GM19467 (cell line): Measurements from ENCODE around the gene WWP2.
"Not testable (repeated sequence)": the region's sequence is repeated elsewhere in the genome, so short reads cannot be mapped to it uniquely, and the experiment has no call there.

Experiments
- ATAC-seq: cut with Tn5 transposase; IDR thresholded peaks from one replicate; pipeline ENCODE4 v1.9.1; 2021; ENCODE audit warnings: mild to moderate bottlenecking, moderate library complexity; ENCODE audit not compliant: unreplicated experiment

Gene WWP2

DNA sequence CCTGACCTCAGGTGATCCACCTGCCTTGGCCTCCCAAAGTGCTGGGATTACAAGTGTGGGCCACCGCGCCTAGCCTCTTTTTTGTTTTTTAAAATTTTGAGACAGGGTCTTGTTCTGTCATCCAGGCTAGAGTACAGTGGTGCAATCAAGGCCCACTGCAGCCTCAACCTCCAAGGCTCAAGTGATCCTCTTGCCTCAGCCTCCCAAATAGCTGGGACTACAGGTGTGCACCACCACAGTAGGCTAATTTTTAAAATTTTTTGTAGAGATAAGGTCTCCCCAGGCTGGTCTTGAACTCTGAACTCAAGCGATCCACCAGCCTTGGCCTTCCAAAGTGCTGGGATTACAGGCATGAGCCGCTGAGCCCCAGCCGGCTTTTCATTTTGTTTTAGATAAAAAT is 92.6 kb downstream of the WWP2 start:
- ATAC-seq = not testable (repeated sequence)

DNA sequence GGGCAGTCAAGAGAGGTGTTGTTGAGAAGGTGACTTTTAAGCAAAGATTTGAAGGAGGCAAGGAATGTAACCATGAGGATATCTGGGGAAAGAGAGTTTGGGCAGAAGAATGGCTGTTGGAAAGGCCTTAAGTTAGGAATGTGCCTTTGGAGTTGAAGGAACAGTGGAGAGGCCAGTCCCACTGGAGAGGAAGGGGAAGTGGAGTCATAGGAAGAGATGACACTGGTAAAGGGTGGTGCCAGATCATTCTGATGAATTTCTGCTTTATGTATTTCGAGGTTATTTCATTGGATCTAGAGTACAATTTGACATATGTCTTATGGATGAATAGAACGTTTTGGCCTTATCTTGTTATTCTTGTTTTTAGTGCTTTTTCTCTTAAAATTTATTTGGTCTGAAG is 93.5 kb downstream of the WWP2 start:
- ATAC-seq = no peak

DNA sequence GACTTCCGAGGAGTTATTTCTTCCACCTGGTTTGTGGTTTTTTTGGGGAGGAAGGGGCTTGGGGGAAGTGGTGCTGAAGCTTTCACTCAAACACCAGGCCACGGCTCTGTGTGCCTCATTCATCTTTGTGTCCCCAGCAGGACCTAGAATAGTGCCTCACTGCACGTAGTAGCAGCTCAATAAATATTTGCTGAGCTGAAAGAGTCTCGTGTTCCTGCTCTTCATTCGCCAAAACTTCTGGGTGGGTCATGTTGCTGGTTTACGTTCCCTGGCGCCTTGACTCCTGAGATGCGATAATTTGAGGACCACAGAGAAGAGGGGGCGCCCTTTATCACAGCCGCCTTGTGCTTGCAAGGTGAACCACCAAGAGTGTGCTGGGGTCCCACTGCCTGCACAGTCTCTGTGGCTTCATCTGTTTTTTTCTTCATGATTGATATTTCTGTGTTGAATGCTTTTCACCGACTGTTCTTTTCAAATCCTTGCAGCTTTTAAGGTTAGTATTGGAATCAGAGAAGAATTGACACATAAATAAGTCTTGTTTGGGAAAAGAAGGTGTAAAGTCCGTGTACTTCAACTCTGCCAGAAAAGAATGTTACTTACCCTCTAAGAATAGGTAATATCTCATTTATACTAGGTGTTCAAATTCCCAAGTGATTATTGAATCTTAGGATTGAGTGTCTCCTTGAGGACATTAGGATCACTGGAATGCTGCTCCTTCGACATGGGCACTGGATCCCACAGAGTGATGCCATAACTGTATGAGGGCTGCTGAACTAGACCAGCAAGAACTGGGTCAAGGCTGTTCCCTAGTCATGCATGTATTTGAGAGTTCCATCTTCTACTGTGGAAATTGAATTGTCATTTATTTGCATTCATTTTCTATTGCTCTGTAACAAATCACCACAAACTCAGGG is 96.3 kb downstream of the WWP2 start:
- no peak for ATAC-seq

DNA sequence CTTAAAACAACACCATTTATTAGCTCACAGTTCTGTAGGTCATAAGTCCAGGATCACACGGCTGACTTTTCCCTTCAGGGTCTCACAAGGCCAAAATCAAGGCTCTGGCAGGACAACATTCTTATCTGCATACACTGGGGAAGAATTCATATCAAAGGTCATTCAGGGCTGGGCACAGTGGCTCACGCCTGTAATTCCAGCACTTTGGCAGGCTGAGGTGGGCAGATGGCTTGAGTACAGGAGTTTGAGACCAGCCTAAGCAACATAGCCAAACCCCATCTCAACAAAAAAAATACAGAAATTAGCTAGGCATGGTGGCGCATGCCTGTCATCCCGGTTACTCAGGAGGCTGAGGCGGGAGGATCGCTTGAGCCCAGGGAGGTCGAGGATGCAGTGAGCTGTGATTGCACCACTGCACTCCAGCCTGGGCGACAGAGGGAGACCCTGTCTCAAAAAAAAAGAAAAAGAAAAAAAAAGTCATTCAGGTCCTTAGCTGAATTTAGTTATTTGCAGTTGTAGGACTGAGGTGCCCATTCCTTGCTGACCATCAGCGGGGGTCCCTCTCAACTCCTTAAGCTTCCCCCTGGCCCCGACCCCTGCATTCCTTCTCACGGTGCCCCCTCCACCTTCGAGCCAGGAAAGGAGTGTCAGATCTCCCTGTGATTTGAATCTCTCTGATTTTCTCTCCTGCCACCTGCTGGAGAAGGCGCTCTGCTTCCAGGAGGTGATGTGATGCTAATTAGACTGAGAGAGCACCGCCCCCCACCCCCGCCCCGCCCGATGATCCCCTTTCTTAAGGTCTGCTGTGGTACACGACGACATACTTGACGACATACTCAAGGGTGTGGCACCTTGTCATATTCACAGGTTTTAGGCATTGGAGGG is 97.2 kb downstream of the WWP2 start:
- ATAC-seq = no peak

DNA sequence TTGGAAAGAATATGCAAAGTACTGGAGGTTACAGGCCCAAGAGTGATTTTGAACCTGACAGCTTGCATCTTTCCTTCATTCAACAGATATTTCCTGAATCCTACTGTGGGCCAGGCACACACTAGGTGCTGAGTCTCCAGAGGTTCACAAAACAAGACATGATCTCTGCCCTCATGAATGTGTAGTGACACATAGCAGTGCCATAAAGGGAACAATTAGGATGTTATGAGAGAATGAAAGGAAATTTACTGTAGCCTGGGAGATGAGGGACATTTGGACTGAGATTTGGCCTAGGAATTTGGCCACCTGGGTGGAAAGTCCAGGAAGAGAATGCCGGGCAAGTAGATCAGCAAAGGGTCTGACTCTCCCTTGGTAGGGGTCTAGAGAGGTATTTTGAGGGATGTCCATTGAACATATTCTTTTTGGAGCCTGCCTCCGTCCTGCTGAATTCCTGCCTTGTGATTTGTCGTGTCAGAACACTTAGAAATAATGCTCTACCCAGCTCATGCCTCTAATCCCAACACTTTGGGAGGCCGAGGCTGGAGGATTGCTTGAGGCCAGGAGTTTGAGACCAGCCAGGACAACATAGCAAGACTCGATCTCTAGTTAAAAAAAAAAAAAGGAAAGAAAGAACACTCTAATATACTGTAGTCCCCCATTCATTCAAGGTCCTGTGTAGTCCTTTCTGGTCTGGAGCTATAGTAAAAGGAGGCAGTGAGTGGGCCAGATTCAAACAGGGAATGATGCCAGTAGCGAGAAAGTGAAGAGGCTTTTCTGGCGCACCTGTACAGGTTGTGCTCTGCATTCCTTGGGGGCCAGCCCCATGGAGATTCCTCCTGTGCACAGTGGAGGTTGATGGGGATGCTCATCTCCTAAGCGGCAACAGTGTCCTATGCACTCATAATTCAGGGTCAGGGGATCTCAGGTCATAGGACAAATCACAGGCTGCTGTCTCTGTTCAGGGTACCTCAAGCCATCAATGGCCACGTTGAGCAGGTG is 98.4 kb downstream of the WWP2 start:
- ATAC-seq = no peak

DNA sequence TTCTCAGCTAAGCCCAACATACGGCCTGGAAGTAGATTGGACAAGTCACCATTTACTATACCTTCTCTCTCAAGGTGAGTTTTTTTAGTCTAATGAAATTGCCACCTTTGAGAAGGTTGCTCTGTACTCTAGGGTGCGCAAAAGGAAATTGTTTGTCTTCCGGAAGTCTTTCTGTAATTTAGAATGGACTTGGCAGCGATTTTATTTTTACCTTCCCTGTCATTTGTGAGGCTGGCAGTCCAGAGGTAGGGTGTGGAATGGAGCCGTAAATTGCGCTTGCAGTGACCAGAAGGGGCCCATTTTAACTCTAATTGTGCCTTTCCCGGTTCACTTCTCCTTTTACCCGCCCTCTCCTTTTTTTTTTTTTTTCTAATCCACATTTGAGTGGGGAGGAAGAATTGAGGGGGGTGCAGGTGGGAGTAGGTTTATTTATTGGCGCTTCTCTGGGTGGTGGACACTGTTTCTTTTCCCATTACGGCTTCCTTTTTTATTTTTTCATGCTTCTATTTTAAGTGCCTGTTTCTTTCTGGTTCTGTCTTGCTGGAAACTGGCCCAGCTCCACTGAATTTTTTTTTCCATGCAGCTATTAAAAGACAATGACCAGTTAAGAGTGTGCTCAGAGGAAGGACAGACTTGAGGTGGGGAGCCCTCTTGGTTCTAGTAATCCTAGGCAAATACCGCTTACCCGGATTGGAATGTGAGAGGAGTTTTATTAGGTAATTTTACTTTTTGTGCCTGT is 99.3 kb downstream of the WWP2 start:
- ATAC-seq = no peak

DNA sequence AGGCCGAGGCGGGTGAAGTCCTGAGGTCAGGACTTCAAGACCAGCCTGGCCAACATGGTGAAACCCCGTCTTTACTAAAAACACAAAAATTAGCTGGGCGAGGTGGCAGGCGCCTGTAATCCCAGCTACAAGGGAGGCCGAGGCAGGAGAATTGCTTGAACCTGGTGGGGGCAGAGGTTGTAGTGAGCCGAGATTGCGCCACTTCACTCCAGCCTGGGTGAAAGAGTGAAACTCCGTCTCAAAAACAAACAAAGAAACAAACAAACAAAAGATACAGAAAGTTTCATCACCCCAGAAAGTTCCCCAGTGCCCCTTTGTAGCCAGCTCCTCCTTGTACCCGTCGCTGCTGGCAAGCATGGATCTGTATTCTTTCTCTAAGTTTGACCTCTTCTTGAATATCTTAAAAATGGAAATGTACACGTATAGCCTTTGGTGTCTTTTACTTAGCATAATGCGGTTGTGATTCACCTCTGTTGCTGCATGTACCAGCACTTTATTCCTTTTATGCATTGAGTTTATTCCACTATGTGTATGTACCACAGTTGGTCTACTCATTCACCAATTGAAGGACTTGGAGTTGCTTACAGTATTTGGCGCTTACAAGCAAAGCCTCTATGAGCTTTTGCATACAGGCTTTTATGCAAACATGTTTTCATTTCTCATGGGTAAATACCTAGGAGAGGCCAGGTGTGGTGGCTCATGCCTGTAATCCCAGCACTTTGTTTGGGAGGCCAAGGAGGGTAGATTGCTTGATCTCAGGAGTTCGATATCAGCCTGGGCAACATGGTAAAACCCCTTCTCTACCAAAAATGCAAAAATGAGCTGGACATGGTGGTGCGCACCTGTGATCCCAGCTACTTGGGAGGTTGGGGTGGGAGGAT is 101.5 kb downstream of the WWP2 start:
- ATAC-seq = no peak

DNA sequence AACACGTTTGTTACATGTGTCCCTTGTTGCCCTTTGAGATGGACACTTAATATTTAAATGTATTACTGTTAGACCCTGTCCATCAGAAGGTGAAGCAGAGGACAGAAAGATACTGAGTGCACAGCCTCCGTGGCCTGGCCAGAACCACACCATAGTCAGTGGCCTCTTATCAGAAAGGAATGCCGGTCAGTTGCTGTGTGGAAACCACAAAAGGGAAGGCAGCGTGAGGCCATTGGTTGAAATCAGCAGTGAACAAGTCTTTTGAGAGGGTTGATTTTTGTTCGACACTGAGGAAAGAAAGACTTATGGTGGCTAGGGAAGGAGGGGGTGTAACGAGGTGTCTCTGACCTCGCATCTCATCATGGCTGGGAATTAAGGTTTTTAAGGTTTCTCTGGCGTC is 103.6 kb downstream of the WWP2 start:
- ATAC-seq = no peak

DNA sequence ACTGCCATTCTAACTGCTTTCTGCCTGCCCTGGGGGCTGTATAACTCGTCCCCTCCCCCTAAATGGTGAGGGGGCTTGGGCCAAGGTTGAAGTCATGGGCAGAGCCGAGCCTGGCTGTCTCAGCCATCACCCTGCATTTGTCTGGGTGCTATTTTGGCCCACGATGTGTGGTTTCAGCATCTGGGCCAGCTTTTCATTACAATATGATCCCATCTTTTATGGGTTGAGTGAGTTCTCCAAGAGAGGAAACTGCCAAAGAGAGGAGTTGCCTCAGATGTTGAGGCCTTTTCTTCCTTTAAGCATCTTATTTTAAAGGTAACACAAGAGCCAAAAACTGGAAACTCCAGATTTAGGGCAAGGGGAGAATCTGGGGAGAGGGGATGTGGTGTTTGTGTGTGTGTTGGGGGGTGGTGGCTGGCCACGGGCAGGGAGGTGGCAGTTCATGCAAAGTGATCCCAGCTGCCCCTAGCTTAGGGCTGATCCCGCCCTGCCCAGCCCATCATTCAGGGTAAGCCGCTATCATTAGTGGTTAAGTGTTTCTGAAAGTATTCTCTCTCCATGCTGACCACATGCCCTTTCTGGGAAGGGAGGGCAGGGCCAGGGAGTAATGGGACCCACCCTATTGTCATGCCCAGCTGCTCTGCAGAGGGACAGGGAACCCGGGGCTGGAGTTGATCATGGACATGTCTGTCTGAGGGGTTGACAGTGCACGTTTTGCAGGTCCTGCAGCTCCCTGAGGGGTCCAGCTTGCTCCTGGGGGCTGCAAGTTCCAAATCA is 105.8 kb downstream of the WWP2 start:
- no peak for ATAC-seq

DNA sequence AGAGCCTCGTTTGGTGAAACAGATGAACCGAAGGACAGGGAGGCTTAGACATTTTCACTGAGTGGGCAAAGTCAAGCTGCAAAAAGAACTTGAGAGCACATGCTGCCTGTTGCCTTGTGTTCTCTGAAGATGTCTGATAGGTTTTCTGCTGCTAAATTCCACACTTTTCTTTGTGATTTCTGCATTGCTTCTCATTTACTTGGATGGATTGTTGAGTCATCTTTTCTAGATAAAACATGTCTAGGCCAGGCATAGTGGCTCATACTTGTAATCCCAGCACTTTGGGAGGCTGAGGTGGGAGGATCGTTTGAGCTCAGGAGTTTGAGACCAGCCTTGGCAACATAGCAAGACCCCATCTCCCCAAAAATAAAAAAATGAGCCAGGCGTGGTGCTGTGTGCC is 108.6 kb downstream of the WWP2 start:
- ATAC-seq = no peak

DNA sequence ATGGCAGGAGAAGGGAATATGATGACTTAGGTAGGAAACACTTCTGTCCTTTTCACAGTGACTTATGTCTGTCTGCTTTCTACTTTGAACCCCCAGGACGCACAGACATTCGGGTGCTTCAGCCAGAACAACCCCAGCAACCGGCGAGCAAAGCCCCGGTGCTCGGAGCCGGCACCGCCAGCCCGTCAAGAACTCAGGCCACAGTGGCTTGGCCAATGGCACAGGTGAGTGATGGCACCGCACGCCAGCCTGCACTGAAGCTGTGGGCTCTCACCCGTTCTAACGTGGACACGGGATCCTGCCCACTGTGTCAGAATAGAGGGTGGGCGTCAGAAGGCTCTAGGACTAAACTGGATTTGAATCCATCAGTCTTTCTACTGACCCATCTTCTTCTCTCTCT is 109.6 kb downstream of the WWP2 start:
- ATAC-seq = no peak

DNA sequence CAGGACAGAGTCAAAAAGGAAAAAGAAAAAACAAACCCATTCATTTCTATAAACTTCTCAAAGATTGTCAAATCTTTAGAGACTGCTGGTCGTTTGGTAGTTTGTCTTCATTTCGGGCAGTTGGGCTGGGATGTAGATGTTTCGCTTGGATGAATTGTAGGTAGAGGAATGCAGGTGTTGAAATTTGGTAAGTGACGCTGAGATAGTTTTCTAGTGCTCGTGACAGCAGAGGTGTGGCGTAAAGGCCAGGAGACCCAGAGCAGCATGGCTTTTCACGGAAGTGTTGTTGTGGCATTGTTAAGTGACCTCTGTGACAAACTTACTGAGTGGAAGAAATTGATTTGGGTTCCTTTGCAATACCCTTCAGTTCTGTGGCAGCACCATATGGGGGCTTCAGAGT is 110.8 kb downstream of the WWP2 start:
- ATAC-seq = no peak

DNA sequence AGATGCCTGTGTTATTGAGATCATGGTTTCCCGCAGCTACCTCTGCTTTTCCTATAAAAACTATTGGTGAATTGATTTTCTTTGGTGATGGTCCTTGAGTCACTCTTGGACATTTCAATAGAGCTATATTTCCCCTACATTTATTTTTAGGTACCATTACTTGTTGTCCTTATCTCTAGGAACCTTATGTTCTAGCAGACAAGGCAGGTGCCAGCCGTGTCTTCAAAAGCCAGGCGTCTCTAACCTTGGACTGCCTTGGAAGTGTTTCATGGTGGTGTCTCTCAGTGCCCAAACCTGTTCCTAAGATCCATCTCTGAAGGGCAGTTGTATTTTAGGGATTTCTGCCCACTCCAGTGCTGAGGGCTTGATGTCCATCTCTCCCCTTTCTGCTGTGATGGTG is 111.7 kb downstream of the WWP2 start:
- no peak for ATAC-seq

DNA sequence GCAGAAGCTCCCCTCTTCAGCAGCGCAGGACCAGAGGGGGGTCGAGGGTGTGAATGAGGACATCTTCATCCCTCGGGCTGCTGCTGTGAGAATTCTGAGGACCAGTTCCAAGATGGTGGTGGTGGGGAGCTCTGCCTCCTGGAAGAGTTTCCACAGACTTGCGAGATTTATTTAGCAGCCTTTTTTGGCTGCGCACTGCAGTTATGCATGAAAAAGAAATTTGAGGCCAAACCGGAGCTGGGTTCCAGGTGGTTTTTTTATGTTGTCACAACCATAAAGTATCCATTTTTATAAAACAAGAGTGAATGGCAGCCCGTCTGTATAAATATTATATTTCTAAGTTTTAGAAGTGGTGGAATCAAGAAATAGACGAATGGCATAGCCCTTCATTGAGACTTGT is 112.1 kb downstream of the WWP2 start:
- no peak for ATAC-seq

DNA sequence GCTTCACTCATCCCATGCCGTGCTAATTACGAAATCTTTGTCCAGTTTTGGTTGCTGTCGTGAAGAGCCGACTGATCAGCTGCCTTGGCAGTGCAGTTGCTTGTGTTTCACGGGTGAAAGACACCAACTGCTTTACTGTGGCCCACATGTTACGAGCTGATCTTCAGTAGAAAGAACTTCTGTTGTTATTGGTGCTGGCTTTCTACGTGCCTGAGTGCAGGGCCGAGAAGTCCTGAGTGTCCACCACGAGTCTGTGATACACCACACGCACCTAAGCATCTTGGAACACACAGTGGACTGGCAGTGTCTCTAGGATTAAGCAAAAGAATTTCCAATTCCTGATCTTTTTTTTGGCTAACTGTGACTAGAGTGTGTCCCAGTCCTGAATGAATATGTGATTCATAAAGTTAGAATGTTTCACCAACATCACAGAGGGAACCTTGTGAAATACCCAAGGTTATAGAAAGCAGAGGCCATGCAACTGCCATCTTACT is 118.6 kb downstream of the WWP2 start:
- ATAC-seq = no peak

DNA sequence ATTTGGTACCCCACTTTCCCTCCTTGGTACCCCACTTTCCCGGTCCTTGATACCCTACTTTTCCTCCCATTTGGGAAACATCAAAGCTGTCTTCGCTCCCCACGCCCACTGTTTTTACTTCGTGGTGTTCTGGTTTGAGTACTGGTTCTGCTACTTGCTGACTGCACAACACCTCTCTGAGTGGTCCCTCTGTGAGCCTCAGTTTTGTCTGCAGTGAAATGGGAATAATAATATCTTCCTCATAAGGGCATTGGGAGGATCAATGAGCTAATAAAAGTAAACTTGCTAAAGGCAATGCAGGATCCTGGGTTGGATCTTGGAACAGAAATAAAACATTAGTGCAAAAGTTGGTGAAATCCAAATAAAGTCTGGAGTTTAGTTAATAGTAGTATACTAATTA is 119.0 kb downstream of the WWP2 start:
- ATAC-seq = no peak

DNA sequence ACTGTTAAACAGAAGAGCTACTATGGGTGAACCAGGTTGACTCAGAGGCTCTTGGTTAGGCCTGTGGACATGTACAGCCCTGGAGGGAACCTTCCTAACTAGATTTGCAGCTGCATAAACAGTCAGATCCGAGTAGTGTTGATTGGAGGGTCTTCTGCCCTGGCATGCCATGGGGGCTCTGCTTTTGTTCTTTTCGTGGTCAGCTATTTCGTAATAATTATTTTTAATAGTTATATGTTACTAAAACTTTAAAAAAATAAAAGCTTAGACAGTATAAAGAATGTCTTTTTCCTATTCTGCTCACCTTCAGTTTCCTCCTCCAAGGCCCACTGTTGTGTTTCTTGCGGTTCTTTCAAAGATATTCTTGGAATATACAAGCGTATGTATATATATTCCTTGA is 121.6 kb downstream of the WWP2 start:
- no peak for ATAC-seq

DNA sequence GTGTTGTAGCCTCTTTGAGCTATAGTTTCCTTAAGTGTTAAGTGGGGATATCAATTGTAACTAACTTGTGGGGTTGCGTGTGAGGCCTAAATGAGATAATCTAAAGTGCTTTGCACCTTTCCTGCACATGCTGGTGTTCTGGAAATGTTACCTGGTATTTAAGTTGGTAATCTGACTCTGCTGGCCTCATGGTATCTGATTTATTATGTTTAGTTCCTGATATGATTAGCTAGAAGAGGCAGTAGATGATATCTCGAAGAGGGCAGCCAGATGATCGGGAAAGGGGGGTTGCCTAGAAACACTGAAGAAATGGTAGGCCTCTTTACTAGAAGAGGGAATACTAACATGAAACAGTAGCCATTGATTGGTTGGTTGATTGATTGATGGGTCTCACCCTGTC is 123.6 kb downstream of the WWP2 start:
- no peak for ATAC-seq
